Neural crest cell (in vitro differentiated cells): Measurements from ENCODE around the gene PTGDS. TPM values are rescaled to one million over a fixed set of nuclear protein-coding genes. Genes with fewer than 3 reads are reported as not detected.
A peak's percentile ranks its signal among the peaks of the same experiment; 100 is the strongest.

Experiments
- DNase-seq: peaks from one replicate; pipeline ENCODE4 v3.0.0; 2021; ENCODE audit warnings: low read depth, mixed read lengths, low spot score
- H3K27ac Mint-ChIP-seq: one replicate; pipeline ENCODE4 v1.8.0; 2021; ENCODE audit warnings: mild to moderate bottlenecking, mixed read lengths; ENCODE audit not compliant: unreplicated experiment
- H3K27me3 Mint-ChIP-seq: 2 replicates; pipeline ENCODE4 v1.8.0; 2021; ENCODE audit warnings: low read depth, mild to moderate bottlenecking, mixed read lengths
- H3K36me3 Mint-ChIP-seq: 2 replicates; pipeline ENCODE4 v1.8.0; 2021; ENCODE audit warnings: low read depth, mild to moderate bottlenecking, mixed read lengths
- H3K4me1 Mint-ChIP-seq: 2 replicates; pipeline ENCODE4 v1.8.0; 2021; ENCODE audit warnings: mixed read lengths
- H3K4me3 Mint-ChIP-seq: one replicate; pipeline ENCODE4 v1.8.0; 2021; ENCODE audit warnings: mild to moderate bottlenecking, mixed read lengths
- H3K9me3 Mint-ChIP-seq: 2 replicates; pipeline ENCODE4 v1.8.0; 2021; ENCODE audit warnings: mixed read lengths
- CTCF ChIP-seq: fragments of 200-600 bp; sonication (generic); conservative IDR thresholded peaks from 2 replicates; pipeline ENCODE4 v1.5.0; 2021; ENCODE audit warnings: antibody characterized with exemption, mild to moderate bottlenecking
- total RNA-seq: library from RNA; stranded (reverse); gene quantifications from 2 replicates; pipeline ENCODE4 v1.2.1, GENCODE V29; 2021

Gene PTGDS
- total RNA-seq, 1 donor from 2014 or later = not detected

GRCh38 chr9:136946228-136947027 is 30.9 kb upstream of the PTGDS start:
- Mint-ChIP-seq H3K27ac (no peak overlapping the region), H3K9me3 (no peaks in the 10 kb centered on the region), H3K4me3 (peak overlapping the region; percentile 56), H3K4me1 (peaks cover 4% of the 10 kb centered on the region), H3K36me3 (no peaks in the 10 kb centered on the region), H3K27me3 (no peaks in the 10 kb centered on the region)
- no peak for DNase-seq
- TF ChIP-seq CTCF = no peak

DNA sequence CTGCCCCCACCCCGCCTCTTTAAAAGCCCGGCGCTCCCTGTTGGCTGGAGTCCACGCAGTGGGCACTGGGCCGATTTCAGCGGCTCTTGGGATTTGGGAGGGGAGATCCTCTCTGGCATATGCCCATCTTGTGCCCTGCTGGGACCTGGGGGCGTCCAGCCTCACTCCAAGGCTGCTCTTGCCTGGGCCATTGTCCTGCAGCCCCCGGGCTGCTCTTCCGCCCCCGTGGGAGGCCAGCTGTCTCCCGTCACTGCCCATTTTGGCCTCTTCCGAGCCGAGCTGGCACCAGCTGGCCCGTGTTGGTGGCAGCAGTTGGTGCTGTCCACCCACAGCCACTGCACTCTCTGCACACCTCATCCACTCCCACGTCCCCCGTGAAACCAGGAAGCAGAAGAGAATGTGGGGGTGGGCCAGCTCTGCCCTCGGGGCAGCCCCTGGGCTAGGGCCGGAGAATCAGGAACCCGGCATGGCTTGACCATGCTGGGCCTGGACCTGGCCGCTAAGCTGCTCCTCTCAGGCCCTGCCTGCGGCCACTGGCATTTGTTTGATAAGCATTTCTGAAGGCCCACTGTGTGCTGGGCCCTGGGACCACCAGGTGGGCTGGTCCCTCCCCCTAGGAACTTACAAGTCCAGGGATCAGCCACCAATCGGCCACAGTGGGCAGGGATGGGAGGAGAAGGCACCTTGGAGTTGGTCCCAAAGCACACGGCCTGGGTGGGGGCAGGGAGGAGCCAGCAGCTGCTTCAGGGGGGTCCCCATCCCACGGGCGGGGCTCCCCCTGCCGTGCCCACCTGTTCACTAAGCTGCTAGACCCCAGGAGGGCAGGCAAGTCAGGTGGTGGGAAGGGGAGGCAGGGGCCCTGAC is 30.0 kb upstream of the PTGDS start:
- H3K27ac Mint-ChIP-seq = no peak overlapping the region
- peaks cover 4% of the 10 kb centered on the region for H3K4me1 Mint-ChIP-seq
- DNase-seq = no peak

GRCh38 chr9:136947955-136948510 is 29.3 kb upstream of the PTGDS start:
- no peaks in the 10 kb centered on the region for H3K9me3 Mint-ChIP-seq
- H3K27ac Mint-ChIP-seq = no peak overlapping the region
- peak; percentile 49 for DNase-seq
- peak; percentile 54 for TF ChIP-seq CTCF
- no peaks in the 10 kb centered on the region for H3K27me3 Mint-ChIP-seq
- H3K4me3 Mint-ChIP-seq = peak overlapping the region; percentile 83
- H3K4me1 Mint-ChIP-seq = peaks cover 4% of the 10 kb centered on the region
- no peaks in the 10 kb centered on the region for H3K36me3 Mint-ChIP-seq

More for the DNA sequence above, 30.0 kb upstream of the PTGDS start:
- TF ChIP-seq CTCF = no peak
- Mint-ChIP-seq H3K36me3 (no peaks in the 10 kb centered on the region), H3K27me3 (no peaks in the 10 kb centered on the region), H3K4me3 (peak overlapping the region; percentile 56), H3K9me3 (no peaks in the 10 kb centered on the region)

DNA sequence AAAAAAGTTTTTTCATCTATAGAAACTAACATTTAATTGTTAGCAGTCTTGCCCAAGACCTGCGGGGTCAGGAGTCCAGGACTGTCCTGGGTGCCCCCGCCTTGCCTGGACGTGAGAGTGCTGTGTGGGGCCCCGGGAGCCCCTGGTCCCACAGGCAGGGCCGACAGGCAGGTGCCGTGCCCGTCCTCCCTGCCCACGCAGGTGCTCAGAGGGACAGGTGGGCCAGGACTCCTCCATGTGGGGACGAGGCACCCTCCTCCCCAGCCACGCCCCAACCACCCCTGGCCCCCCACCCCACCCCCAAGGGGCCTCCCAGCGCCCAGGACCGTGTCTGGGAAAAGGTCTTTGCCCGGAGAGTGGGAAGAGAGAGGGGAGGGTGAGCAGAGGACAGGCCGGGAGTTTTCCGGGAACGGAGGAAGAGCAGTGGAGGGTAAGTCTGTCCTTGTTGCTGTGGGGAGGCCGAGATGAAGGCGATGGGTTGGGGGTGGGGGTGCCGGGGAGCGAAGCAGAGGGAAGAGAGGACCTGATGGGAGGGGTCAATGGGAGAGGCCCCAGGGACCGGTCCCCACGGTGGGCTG is 28.0 kb upstream of the PTGDS start:
- no peaks in the 10 kb centered on the region for H3K27me3 Mint-ChIP-seq
- no peaks in the 10 kb centered on the region for H3K9me3 Mint-ChIP-seq
- DNase-seq = no peak
- peaks cover 4% of the 10 kb centered on the region for H3K4me1 Mint-ChIP-seq
- TF ChIP-seq CTCF = no peak
- no peak overlapping the region for H3K27ac Mint-ChIP-seq
- H3K4me3 Mint-ChIP-seq = peak overlapping the region; percentile 84
- no peaks in the 10 kb centered on the region for H3K36me3 Mint-ChIP-seq
